Aorta (tissue), 5 donors: ENCODE data around the gene HABP4. TPM values are rescaled to one million over a fixed set of nuclear protein-coding genes. Genes with fewer than 3 reads are reported as not detected.
A peak's percentile ranks its signal among the peaks of the same experiment; 100 is the strongest.

Experiments
- ATAC-seq: fragments of 200-7000 bp; cut with Tn5 transposase; one replicate; pipeline ENCODE4 v1.9.1; 2022; ENCODE audit warnings: moderate library complexity; ENCODE audit not compliant: low FRiP score
- DNase-seq, 2 donors: peaks; one replicate each; pipeline ENCODE4 v3.0.0-alpha.2; 2020
- H3K27ac ChIP-seq, 2 donors: one replicate each; pipeline ENCODE4 v1.5.1; 2013; ENCODE audit warnings: low read length in 2 of 2, mild to moderate bottlenecking in 2 of 2, moderate library complexity in 2 of 2, control low read depth in 1 of 2, inconsistent platforms in 1 of 2, low read depth in 1 of 2
- H3K27me3 ChIP-seq, 2 donors: one replicate each; pipeline ENCODE4 v1.6.1; 2013; ENCODE audit warnings: control low read depth in 1 of 2, low read length in 1 of 2, mild to moderate bottlenecking in 1 of 2, moderate library complexity in 1 of 2; ENCODE audit not compliant: insufficient read depth in 2 of 2, control insufficient read depth in 1 of 2
- H3K36me3 ChIP-seq, 2 donors: one replicate each; pipeline ENCODE4 v1.6.1; 2013; ENCODE audit warnings: control low read depth in 1 of 2, low read length in 1 of 2, mild to moderate bottlenecking in 1 of 2; ENCODE audit not compliant: insufficient read depth in 2 of 2, control insufficient read depth in 1 of 2
- H3K4me1 ChIP-seq, 2 donors: one replicate each; pipeline ENCODE4 v1.6.1; 2013; ENCODE audit warnings: low read length in 2 of 2, control low read depth in 1 of 2, mild to moderate bottlenecking in 1 of 2, moderate library complexity in 1 of 2; ENCODE audit not compliant: insufficient read depth in 2 of 2, control insufficient read depth in 1 of 2
- H3K4me3 ChIP-seq, 2 donors: one replicate each; pipeline ENCODE4 v1.5.1; 2013; ENCODE audit warnings: low read length in 2 of 2, control low read depth in 1 of 2, mild to moderate bottlenecking in 1 of 2
- H3K9me3 ChIP-seq: one replicate; pipeline ENCODE4 v1.6.1; 2013; ENCODE audit warnings: mild to moderate bottlenecking, low read length; ENCODE audit not compliant: control insufficient read depth
- WGBS, 2 donors: extraction: QIAGEN DNeasy Blood & Tissue Kit; methylation state at CpG; one replicate each; pipeline ENCODE4 v1.1.7; 2013; 5-methylcytosine and 5-hydroxymethylcytosine counted together
- intact Hi-C, 2 donors: fragments of 100-400 bp; cut with DNase I; formaldehyde crosslinking; loops; one replicate each; pipeline versions ENCODE4 v1.14.2 to v1.15.0; 2022
- long read RNA-seq, 2 donors: library from polyadenylated mRNA; unstranded; transcript quantifications; one replicate each; pipeline ENCODE4 v2.0.0, GENCODE V29; 2020 to 2021
- polyA plus RNA-seq, 2 donors: library from polyadenylated mRNA; stranded (reverse); fragments of 200-250 nt; gene quantifications; one replicate each; pipeline ENCODE4 v1.2.3, GENCODE V29; 2013
- total RNA-seq, 2 donors: library from RNA; stranded (reverse); fragmentation: NEBNext Ultra II Directional; extraction: Animal tissue kit (Norgen Biotek cat#: 25700); gene quantifications; one replicate each; pipeline ENCODE4 v1.2.1, GENCODE V29; 2021
- donor health status: healthy with polysubstance abuse.
- donor health status: Bipolar disorder and iron deficiency.
- donor health status: DM: no; HTN: no; CAD: no.
- donor health status: DM: no; HTN: no; CAD: no.
- donor health status: DM: yes; HTN: yes; CAD: no.

Gene HABP4
- 10 to 100 TPM; 29.0 to 37.0 TPM for total RNA-seq
- 10 to 100 TPM; 48.6 to 66.9 TPM for polyA plus RNA-seq
- long read RNA-seq, donor 1, partial matches to known transcripts, result 9 of 15 reads
- long read RNA-seq, donor 1, other reads (novel, unspliced or antisense), result 5 of 15 reads
- long read RNA-seq, donor 2, transcript HABP4-201 (8 exons, 2,615 nt), result major isoform, 80 of 98 reads
- long read RNA-seq, donor 2, partial matches to known transcripts, result 2 of 98 reads
- long read RNA-seq, donor 2, other reads (novel, unspliced or antisense), result 15 of 98 reads

- H3K9me3 ChIP-seq, result no peaks in the 10 kb centered on the region
- no peaks in the 10 kb centered on the region for H3K36me3 ChIP-seq
- intact Hi-C loops, result loop anchor here (2.0 to 10.0 kb wide), 8 partner anchors 27 to 205 kb away; partner anchors contain the start of genes CDC14B (in 2 of the 2), PRXL2C (in 1 of the 2) and ZNF367 (in 1 of the 2)
- H3K27ac ChIP-seq, result peak within 1 kb of the TSS; percentile 79 to 99
- H3K4me3 ChIP-seq, result peak within 1 kb of the TSS; percentile 92 to 94
- 0% methylated on average over 76 to 108 of the region's 108 CpGs for WGBS, 2 donors
- peak; percentile 98 to 99 for DNase-seq
- peak; percentile 99 for ATAC-seq
- no peaks in the 10 kb centered on the region for H3K4me1 ChIP-seq
- H3K27me3 ChIP-seq, result no peaks in the 10 kb centered on the region
Measured at GRCh38 chr9:96449845-96450612, at the start of gene HABP4. Gene HABP4 (plus strand): TSS chr9:96450169. CDS start chr9:96450280, 111 bp downstream.

- Histone ChIP-seq H3K36me3 (no peaks in the 10 kb centered on the region), H3K4me1 (no peaks in the 10 kb centered on the region), H3K9me3 (no peaks in the 10 kb centered on the region), H3K27ac (no peak overlapping the region), H3K4me3 (no peak overlapping the region), H3K27me3 (no peaks in the 10 kb centered on the region)
- WGBS, 2 donors, result 80 to 81% methylated on average over 9 of the region's 9 CpGs
- no peak for DNase-seq
- intact Hi-C loops, result no loop called here
- ATAC-seq, result no peak
Measured at GRCh38 chr9:96408409-96409280, 41.3 kb upstream of the HABP4 start.

GRCh38 chr9:96411129-96411838 is 38.7 kb upstream of the HABP4 start:
- WGBS, 2 donors, result 92 to 95% methylated on average over 5 of the region's 5 CpGs
- Histone ChIP-seq H3K36me3 (no peaks in the 10 kb centered on the region), H3K4me3 (no peak overlapping the region), H3K4me1 (no peaks in the 10 kb centered on the region), H3K27me3 (no peaks in the 10 kb centered on the region), H3K9me3 (no peaks in the 10 kb centered on the region), H3K27ac (no peak overlapping the region)
- DNase-seq (no peak), ATAC-seq (no peak)
- intact Hi-C loops, result no loop called here

GRCh38 chr9:96412174-96412913 is 37.6 kb upstream of the HABP4 start:
- H3K27ac ChIP-seq, result no peak overlapping the region
- no peaks in the 10 kb centered on the region for H3K4me1 ChIP-seq
- DNase-seq, result no peak
- 87% methylated on average over 8 of the region's 8 CpGs for WGBS, 2 donors
- no peaks in the 10 kb centered on the region for H3K9me3 ChIP-seq
- ATAC-seq, result no peak
- H3K36me3 ChIP-seq, result no peaks in the 10 kb centered on the region
- H3K4me3 ChIP-seq, result no peak overlapping the region
- intact Hi-C loops, result no loop called here
- no peaks in the 10 kb centered on the region for H3K27me3 ChIP-seq

GRCh38 chr9:96413302-96414221 is 36.4 kb upstream of the HABP4 start:
- Histone ChIP-seq H3K9me3 (no peaks in the 10 kb centered on the region), H3K36me3 (no peaks in the 10 kb centered on the region), H3K4me3 (no peak overlapping the region), H3K27me3 (no peaks in the 10 kb centered on the region), H3K4me1 (no peaks in the 10 kb centered on the region), H3K27ac (no peak overlapping the region)
- no peak for DNase-seq
- 35 to 42% methylated on average over 7 of the region's 7 CpGs for WGBS, 2 donors
- intact Hi-C loops, result no loop called here
- no peak for ATAC-seq

GRCh38 chr9:96417051-96417586 is 32.9 kb upstream of the HABP4 start:
- Histone ChIP-seq H3K4me1 (peaks cover 0 to 3% of the 10 kb centered on the region in 2 donors), H3K27me3 (no peaks in the 10 kb centered on the region), H3K27ac (peak overlapping the region; percentile 43 to 86), H3K9me3 (no peaks in the 10 kb centered on the region), H3K36me3 (no peaks in the 10 kb centered on the region), H3K4me3 (peak overlapping the region; percentile 62 to 78)
- peak; percentile 92 to 97 for DNase-seq
- WGBS, 2 donors, result 0% methylated on average over 45 to 50 of the region's 50 CpGs
- intact Hi-C loops, result loop anchor here (1.0 to 5.0 kb wide), 4 partner anchors 35 to 240 kb away; partner anchors contain the start of genes PRXL2C (in 2 of the 2) and HABP4 (in 1 of the 2)
- peak; percentile 65 for ATAC-seq

GRCh38 chr9:96417661-96418082 is 32.3 kb upstream of the HABP4 start:
- intact Hi-C loops, result loop anchor here (1.0 to 5.0 kb wide), 4 partner anchors 35 to 240 kb away; partner anchors contain the start of genes PRXL2C (in 2 of the 2) and HABP4 (in 1 of the 2)
- H3K27me3 ChIP-seq, result no peaks in the 10 kb centered on the region
- peak overlapping the region; percentile 58 to 76 for H3K27ac ChIP-seq
- peak; percentile 61 to 79 for DNase-seq
- peak overlapping the region; percentile 62 to 78 for H3K4me3 ChIP-seq
- WGBS, 2 donors, result 1% methylated on average over 33 to 62 of the region's 62 CpGs
- no peak for ATAC-seq
- H3K4me1 ChIP-seq, result peaks cover 0 to 3% of the 10 kb centered on the region in 2 donors
- H3K9me3 ChIP-seq, result no peaks in the 10 kb centered on the region
- H3K36me3 ChIP-seq, result no peaks in the 10 kb centered on the region
